ENCODE results near the gene GOLM1.

The GOLM1 gene

GRCh38 chr9:86077276-86077675 lies 22.1 kb downstream of the GOLM1 start:
- no peaks in the 10 kb centered on the region for H3K36me3 Mint-ChIP-seq (ENCODE audit: insufficient read depth)

GRCh38 chr9:86075132-86076109 lies 23.9 kb downstream of the GOLM1 start:
- H3K36me3 Mint-ChIP-seq (ENCODE audit: insufficient read depth) = peaks cover 3% of the 10 kb centered on the region
- H3K27ac Mint-ChIP-seq (ENCODE audit: low read depth) = no peak overlapping the region
- H3K9me3 Mint-ChIP-seq = no peaks in the 10 kb centered on the region
- DNase-seq (ENCODE audit: low spot score in 2 of 2) (no peak), ATAC-seq (replicated peaks; ENCODE audit: extremely low read depth, poor library complexity, severe bottlenecking) (no peak)
- peaks cover 9% of the 10 kb centered on the region for H3K4me1 Mint-ChIP-seq
- no peaks in the 10 kb centered on the region for H3K27me3 Mint-ChIP-seq
- H3K4me3 Mint-ChIP-seq = no peak overlapping the region

More at GRCh38 chr9:86077276-86077675, 22.1 kb downstream of the GOLM1 start:
- no peaks in the 10 kb centered on the region for H3K9me3 Mint-ChIP-seq
- no peaks in the 10 kb centered on the region for H3K27me3 Mint-ChIP-seq
- ATAC-seq (replicated peaks; ENCODE audit: extremely low read depth, poor library complexity, severe bottlenecking) = no peak
- H3K4me1 Mint-ChIP-seq = peaks cover 9% of the 10 kb centered on the region
- no peak for DNase-seq (ENCODE audit: low spot score in 2 of 2)
- H3K27ac Mint-ChIP-seq (ENCODE audit: low read depth) = no peak overlapping the region
- no peak overlapping the region for H3K4me3 Mint-ChIP-seq

GRCh38 chr9:86073839-86074238 lies 25.5 kb downstream of the GOLM1 start:
- peaks cover 9% of the 10 kb centered on the region for H3K4me1 Mint-ChIP-seq
- H3K27me3 Mint-ChIP-seq = no peaks in the 10 kb centered on the region
- no peak overlapping the region for H3K4me3 Mint-ChIP-seq
- ATAC-seq (replicated peaks; ENCODE audit: extremely low read depth, poor library complexity, severe bottlenecking) = no peak
- no peak for DNase-seq (ENCODE audit: low spot score in 2 of 2)
- no peak overlapping the region for H3K27ac Mint-ChIP-seq (ENCODE audit: low read depth)
- no peaks in the 10 kb centered on the region for H3K9me3 Mint-ChIP-seq
- H3K36me3 Mint-ChIP-seq (ENCODE audit: insufficient read depth) = peaks cover 3% of the 10 kb centered on the region

GRCh38 chr9:86072394-86072877 lies 26.9 kb downstream of the GOLM1 start:
- H3K4me3 Mint-ChIP-seq = no peak overlapping the region
- H3K36me3 Mint-ChIP-seq (ENCODE audit: insufficient read depth) = peaks cover 3% of the 10 kb centered on the region
- DNase-seq (ENCODE audit: low spot score in 2 of 2) (no peak), ATAC-seq (replicated peaks; ENCODE audit: extremely low read depth, poor library complexity, severe bottlenecking) (no peak)
- no peaks in the 10 kb centered on the region for H3K27me3 Mint-ChIP-seq
- peaks cover 9% of the 10 kb centered on the region for H3K4me1 Mint-ChIP-seq
- H3K9me3 Mint-ChIP-seq = no peaks in the 10 kb centered on the region
- H3K27ac Mint-ChIP-seq (ENCODE audit: low read depth) = no peak overlapping the region

GRCh38 chr9:86069206-86069869 lies 30.0 kb downstream of the GOLM1 start:
- DNase-seq (ENCODE audit: low spot score in 2 of 2) = no peak
- H3K27ac Mint-ChIP-seq (ENCODE audit: low read depth) = no peak overlapping the region
- H3K36me3 Mint-ChIP-seq (ENCODE audit: insufficient read depth) = peaks cover 3% of the 10 kb centered on the region
- H3K4me1 Mint-ChIP-seq = no peaks in the 10 kb centered on the region
- H3K27me3 Mint-ChIP-seq = peaks cover 10% of the 10 kb centered on the region
- no peak overlapping the region for H3K4me3 Mint-ChIP-seq
- ATAC-seq (replicated peaks; ENCODE audit: extremely low read depth, poor library complexity, severe bottlenecking) = no peak
- no peaks in the 10 kb centered on the region for H3K9me3 Mint-ChIP-seq

GRCh38 chr9:86064220-86064619 lies 35.1 kb downstream of the GOLM1 start:
- no peak for DNase-seq (ENCODE audit: low spot score in 2 of 2)
- Mint-ChIP-seq H3K4me1 (no peaks in the 10 kb centered on the region), H3K27ac (ENCODE audit: low read depth) (no peak overlapping the region), H3K9me3 (no peaks in the 10 kb centered on the region), H3K4me3 (no peak overlapping the region), H3K27me3 (peaks cover 19% of the 10 kb centered on the region), H3K36me3 (ENCODE audit: insufficient read depth) (no peaks in the 10 kb centered on the region)
- ATAC-seq (replicated peaks; ENCODE audit: extremely low read depth, poor library complexity, severe bottlenecking) = no peak

- Mint-ChIP-seq H3K4me3 (no peak overlapping the region), H3K27me3 (peaks cover 24% of the 10 kb centered on the region), H3K9me3 (no peaks in the 10 kb centered on the region), H3K27ac (ENCODE audit: low read depth) (no peak overlapping the region), H3K36me3 (ENCODE audit: insufficient read depth) (no peaks in the 10 kb centered on the region), H3K4me1 (no peaks in the 10 kb centered on the region)
- ATAC-seq (replicated peaks; ENCODE audit: extremely low read depth, poor library complexity, severe bottlenecking) (no peak), DNase-seq (ENCODE audit: low spot score in 2 of 2) (no peak)
These were observed 36.3 kb downstream of the GOLM1 start for GRCh38 chr9:86062845-86063693.

- no peak overlapping the region for H3K27ac Mint-ChIP-seq (ENCODE audit: low read depth)
- DNase-seq (ENCODE audit: low spot score in 2 of 2) (no peak), ATAC-seq (replicated peaks; ENCODE audit: extremely low read depth, poor library complexity, severe bottlenecking) (no peak)
- peaks cover 24% of the 10 kb centered on the region for H3K27me3 Mint-ChIP-seq
- no peaks in the 10 kb centered on the region for H3K36me3 Mint-ChIP-seq (ENCODE audit: insufficient read depth)
- H3K4me3 Mint-ChIP-seq = no peak overlapping the region
- no peaks in the 10 kb centered on the region for H3K9me3 Mint-ChIP-seq
- no peaks in the 10 kb centered on the region for H3K4me1 Mint-ChIP-seq
These were observed 37.2 kb downstream of the GOLM1 start for GRCh38 chr9:86061972-86062739.

- no peak overlapping the region for H3K27ac Mint-ChIP-seq (ENCODE audit: low read depth)
- H3K36me3 Mint-ChIP-seq (ENCODE audit: insufficient read depth) = no peaks in the 10 kb centered on the region
- ATAC-seq (replicated peaks; ENCODE audit: extremely low read depth, poor library complexity, severe bottlenecking) (no peak), DNase-seq (ENCODE audit: low spot score in 2 of 2) (no peak)
- H3K4me3 Mint-ChIP-seq = no peak overlapping the region
- no peaks in the 10 kb centered on the region for H3K4me1 Mint-ChIP-seq
- H3K27me3 Mint-ChIP-seq = peaks cover 22% of the 10 kb centered on the region
- no peaks in the 10 kb centered on the region for H3K9me3 Mint-ChIP-seq
These were observed 41.9 kb downstream of the GOLM1 start for GRCh38 chr9:86057491-86057890.

GRCh38 chr9:86054695-86055094 lies 44.7 kb downstream of the GOLM1 start:
- Mint-ChIP-seq H3K27me3 (peaks cover 29% of the 10 kb centered on the region), H3K9me3 (no peaks in the 10 kb centered on the region), H3K36me3 (ENCODE audit: insufficient read depth) (no peaks in the 10 kb centered on the region), H3K4me1 (no peaks in the 10 kb centered on the region), H3K27ac (ENCODE audit: low read depth) (no peak overlapping the region), H3K4me3 (no peak overlapping the region)
- no peak for DNase-seq (ENCODE audit: low spot score in 2 of 2)
- ATAC-seq (replicated peaks; ENCODE audit: extremely low read depth, poor library complexity, severe bottlenecking) = no peak

GRCh38 chr9:86052556-86053468 lies 46.5 kb downstream of the GOLM1 start:
- no peak overlapping the region for H3K27ac Mint-ChIP-seq (ENCODE audit: low read depth)
- no peak for ATAC-seq (replicated peaks; ENCODE audit: extremely low read depth, poor library complexity, severe bottlenecking)
- no peaks in the 10 kb centered on the region for H3K4me1 Mint-ChIP-seq
- no peak overlapping the region for H3K4me3 Mint-ChIP-seq
- H3K27me3 Mint-ChIP-seq = peaks cover 20% of the 10 kb centered on the region
- no peaks in the 10 kb centered on the region for H3K36me3 Mint-ChIP-seq (ENCODE audit: insufficient read depth)
- no peak for DNase-seq (ENCODE audit: low spot score in 2 of 2)
- no peaks in the 10 kb centered on the region for H3K9me3 Mint-ChIP-seq
